Measurements from ENCODE around the gene POLDIP3.

- TF ChIP-seq CTCF (IDR thresholded peaks at IDR 0.05) (no peak), POLR2A (IDR thresholded peaks at IDR 0.05) (no peak), EP300 (IDR thresholded peaks at IDR 0.05) (no peak), POLR2AphosphoS5 (IDR thresholded peaks at IDR 0.05) (no peak)
These were observed 52.8 kb downstream of the POLDIP3 start for GRCh38 chr22:42561856-42562255.
